GM10847 (cell line): Measurements from ENCODE around the gene RSPH1.

Experiments used
- POLR2A ChIP-seq: IDR thresholded peaks from 2 replicates; pipeline ENCODE4 v1.6.1; 2011; ENCODE audit not compliant: insufficient read length; ENCODE audit errors: extremely low read depth

RSPH1 gene

GRCh38 chr21:42508371-42508770 lies 12.3 kb upstream of the RSPH1 start:
- no peak for TF ChIP-seq POLR2A

DNA sequence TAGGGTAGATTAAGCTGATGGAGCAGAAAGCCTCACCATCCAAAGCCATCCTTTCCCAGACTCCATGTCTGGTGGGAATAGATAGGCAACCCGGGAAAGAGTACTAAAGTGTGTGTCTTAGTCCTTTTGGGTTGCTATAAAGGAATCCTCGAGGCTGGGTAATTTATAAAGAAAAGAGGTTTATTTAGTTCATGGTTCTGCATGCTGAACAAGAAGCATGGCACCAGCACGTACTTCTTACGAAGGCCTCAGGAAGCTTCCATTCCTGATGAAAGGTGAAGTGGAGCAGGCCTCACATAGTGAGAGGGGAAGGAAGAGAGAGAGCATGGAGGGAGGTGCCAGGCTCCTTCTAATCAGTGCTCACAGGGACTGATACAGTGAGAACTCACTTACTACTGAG lies 11.4 kb upstream of the RSPH1 start:
- no peak for TF ChIP-seq POLR2A

GRCh38 chr21:42505090-42505726 lies 9.2 kb upstream of the RSPH1 start:
- no peak for TF ChIP-seq POLR2A

DNA sequence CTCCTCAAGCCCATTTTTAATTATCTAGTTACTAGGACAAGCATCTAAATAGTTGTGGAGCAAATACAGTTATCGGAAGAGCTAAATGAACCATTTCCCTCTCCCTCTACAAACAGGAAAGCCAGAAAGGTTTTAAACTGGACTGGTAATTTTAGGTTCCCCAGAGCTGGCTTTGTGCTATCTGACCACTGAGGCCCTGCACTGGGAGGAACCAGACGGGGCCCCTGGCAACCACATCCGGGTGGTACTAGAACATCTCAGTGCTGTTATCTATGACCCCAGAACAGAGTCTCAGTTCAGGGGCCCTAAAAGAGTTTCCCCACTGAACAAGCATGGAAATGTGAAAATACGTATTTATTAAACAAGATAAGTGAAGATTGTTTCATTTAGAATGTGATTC lies 7.7 kb upstream of the RSPH1 start:
- TF ChIP-seq POLR2A, result no peak

- no peak for TF ChIP-seq POLR2A
Observed at GRCh38 chr21:42500736-42501135, 4.7 kb upstream of the RSPH1 start.

DNA sequence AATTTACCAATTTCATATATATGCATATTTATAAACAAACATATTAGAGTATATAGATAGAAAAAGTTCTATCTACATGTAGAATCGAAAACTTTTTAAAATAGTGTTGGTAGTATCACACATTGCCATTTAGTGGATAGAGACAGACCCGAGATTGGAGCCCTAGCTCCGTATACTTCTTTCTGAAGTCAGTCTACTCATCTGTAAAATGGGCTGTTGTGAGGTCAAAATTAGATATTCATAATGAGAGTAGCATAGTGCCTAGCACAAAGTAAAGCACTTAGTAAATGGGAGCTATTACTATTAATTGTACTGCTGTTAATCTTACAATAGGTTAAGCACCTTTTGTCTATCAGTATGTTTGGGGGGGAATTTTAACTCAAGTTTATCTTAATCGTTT lies 4.2 kb upstream of the RSPH1 start:
- TF ChIP-seq POLR2A, result no peak

DNA sequence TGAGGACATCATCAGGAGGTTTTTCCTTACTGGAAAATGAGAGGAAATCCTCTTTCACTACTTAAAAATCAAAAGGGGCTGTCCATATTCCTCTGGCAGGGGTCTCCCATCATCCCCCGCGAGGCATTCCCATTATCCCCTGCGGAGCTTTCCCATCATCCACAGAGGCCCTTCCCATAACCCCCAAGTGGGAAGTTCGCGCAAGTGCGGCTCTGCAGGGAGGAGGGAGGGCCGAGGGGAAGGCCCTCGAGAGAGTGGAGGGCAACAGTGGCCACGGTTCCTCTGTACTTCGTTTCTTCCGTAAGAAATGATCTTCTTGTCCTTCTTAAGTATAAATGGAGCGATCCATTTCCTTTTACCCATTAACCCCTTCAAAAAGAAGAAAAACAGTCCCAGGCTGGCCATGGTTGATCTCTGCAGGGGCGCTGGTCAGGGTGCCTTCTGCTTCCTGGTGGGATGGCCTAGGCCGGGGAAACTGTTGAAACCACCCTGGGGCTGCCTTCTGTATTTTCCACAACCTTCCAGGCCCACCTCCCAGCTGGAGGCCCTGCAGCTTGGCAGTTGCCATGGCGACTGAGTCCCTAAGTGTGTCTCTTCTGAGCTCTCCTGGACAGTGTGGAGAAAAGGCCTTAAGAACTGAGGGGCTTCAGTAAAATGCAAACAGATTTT lies 3.6 kb upstream of the RSPH1 start:
- TF ChIP-seq POLR2A, result no peak

GRCh38 chr21:42498012-42498411 lies 2.0 kb upstream of the RSPH1 start:
- TF ChIP-seq POLR2A, result no peak

GRCh38 chr21:42496839-42497202 lies 797 bp upstream of the RSPH1 start:
- TF ChIP-seq POLR2A, result no peak

DNA sequence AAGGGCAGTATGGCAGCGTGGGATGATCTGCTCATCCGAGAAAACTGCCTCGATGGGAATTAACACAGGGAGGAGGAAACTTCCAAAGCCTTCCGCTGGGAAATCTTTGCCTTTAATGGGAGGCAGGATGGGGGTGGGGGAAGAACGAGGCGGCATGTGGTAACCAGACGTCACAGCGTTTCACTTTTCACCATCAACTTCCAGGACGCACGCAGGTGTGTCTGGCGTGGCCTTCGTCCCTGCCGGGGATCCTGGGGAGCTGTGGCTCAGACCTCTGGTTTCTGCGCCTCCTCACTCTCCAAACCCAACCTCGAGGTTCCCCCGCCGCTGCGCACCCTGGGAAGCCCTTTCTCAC lies 282 bp downstream of the RSPH1 start:
- no peak for TF ChIP-seq POLR2A

DNA sequence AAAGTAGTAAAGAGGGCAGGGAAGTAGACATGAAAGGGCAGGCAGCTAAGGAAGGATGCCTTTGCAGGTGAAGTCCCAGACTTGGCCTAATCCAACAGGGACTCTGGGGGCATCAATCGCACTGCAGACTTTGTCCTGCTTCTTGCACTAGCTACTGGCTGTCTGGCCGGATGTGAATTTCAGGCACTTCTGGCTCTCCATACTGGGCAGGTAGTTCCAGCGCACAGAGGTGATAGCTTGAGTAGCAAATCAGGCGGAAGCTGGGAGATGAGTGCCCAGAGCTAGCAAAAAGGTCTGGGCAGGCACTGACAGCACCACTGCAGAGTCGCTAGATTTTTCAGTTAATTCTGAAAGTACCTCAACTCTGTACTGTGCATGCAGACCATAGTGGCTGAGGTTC lies 997 bp downstream of the RSPH1 start:
- no peak for TF ChIP-seq POLR2A

GRCh38 chr21:42493109-42494060 lies 2.6 kb downstream of the RSPH1 start:
- TF ChIP-seq POLR2A, result no peak

GRCh38 chr21:42492201-42492600 lies 3.8 kb downstream of the RSPH1 start:
- TF ChIP-seq POLR2A, result no peak

- no peak for TF ChIP-seq POLR2A
Observed at GRCh38 chr21:42491328-42491727, 4.7 kb downstream of the RSPH1 start.

DNA sequence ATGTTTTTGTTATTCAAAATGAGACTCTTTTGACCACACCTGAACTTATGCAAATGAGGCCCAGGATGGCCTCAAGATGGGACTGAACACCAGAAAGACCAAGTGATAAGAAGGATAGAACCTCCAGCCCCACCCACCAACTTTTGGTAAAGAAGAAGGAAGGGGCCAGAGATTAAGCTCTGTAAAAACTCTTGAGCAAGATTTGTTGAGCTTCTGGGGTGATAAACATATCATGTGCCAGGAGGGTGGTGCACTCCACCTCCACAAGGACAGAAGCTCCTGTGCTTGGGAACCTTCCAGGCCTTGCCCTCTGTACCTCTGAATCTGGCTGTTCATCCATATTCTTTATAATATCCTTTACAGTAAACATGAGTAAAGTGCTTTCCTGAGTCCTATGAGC lies 5.3 kb downstream of the RSPH1 start:
- TF ChIP-seq POLR2A, result no peak

DNA sequence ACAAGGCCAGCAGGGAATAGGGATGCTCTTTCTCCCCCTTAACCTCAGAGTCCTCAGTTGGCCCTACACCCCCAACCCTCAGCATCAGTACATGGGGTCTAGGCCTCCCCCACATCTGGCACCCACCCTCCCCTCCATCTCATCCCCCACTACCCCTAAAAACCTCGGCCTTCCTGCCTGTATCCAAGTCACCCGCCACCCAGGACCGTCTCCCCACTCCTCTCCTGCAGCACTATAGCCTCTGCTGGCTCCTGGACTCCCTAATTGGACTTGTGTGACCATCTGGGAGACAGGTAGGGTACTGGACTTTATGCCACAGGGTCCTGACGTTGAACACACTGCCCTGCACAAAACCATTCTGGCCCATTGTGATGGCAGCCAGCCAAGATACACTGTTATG lies 6.0 kb downstream of the RSPH1 start:
- TF ChIP-seq POLR2A, result no peak
